Body of pancreas (tissue), 4 donors: ENCODE measurements around the gene CNTD1. TPM values are rescaled to one million over a fixed set of nuclear protein-coding genes. Genes with fewer than 3 reads are reported as not detected.

Experiments used
- ATAC-seq: fragments of 150-250 bp; one replicate; pipeline ENCODE4 v1.9.1; 2016
- DNase-seq, 4 donors: peaks; one replicate each; pipeline ENCODE4 v3.0.0-alpha.2; 2019
- H3K27ac ChIP-seq, 4 donors: fragments of 200-600 bp; sonication (generic); 1 replicate in 3 of 4; 2 replicates in 1 of 4; pipeline versions ENCODE4 v1.5.1 to v1.6.1; 2016 to 2019; ENCODE audit warnings: mild to moderate bottlenecking in 1 of 4, mixed read lengths in 1 of 4, moderate library complexity in 1 of 4
- H3K27me3 ChIP-seq, 2 donors: fragments of 200-600 bp; sonication (generic); one replicate each; pipeline ENCODE4 v1.6.0; 2016; ENCODE audit warnings: mild to moderate bottlenecking in 1 of 2
- H3K36me3 ChIP-seq, 2 donors: fragments of 200-600 bp; sonication (generic); replicated peaks in 1 of 2; 2 replicates each; pipeline ENCODE4 v1.5.1; 2016; ENCODE audit warnings: low read depth in 2 of 2; ENCODE audit not compliant: insufficient read depth in 1 of 2
- H3K4me1 ChIP-seq: fragments of 200-600 bp; sonication (generic); one replicate; pipeline ENCODE4 v1.6.0; 2016
- H3K4me3 ChIP-seq, 2 donors: fragments of 200-600 bp; sonication (generic); 1 replicate in 1 of 2; 2 replicates in 1 of 2; pipeline ENCODE4 v1.5.1; 2016 to 2019
- H3K9me3 ChIP-seq, 3 donors: fragments of 200-600 bp; sonication (generic); 1 replicate in 2 of 3; 2 replicates in 1 of 3; pipeline ENCODE4 v1.5.1; 2016
- POLR2A ChIP-seq, 3 donors: fragments of 450-650 bp; IDR thresholded peaks; one replicate each; pipeline ENCODE4 v1.6.1; 2016; ENCODE audit warnings: antibody characterized with exemption in 3 of 3, mild to moderate bottlenecking in 2 of 3
- WGBS, 2 donors: methylation state at CpG; one replicate each; pipeline ENCODE4 v1.1.5; 2017; 5-methylcytosine and 5-hydroxymethylcytosine counted together
- intact Hi-C: fragments of 100-400 bp; cut with DNase I; formaldehyde crosslinking; loops from one replicate; pipeline ENCODE4 v1.15.1; 2023
- total RNA-seq, 2 donors: library from RNA; depleted of rRNA; stranded (reverse); fragments of >200 nt; gene quantifications; one replicate each; pipeline ENCODE4 v1.1.0, GENCODE V29; 2016
- TF ChIP-seq, protein P1 (sequence below), 7 experiments: fragments of 450-650 bp in 4 of 7; fragments of 200-600 bp in 3 of 7; sonication (generic) in 3 of 7; IDR thresholded peaks; one replicate each; pipeline ENCODE4 v1.5.1; 2016 to 2019; ENCODE audit warnings: antibody characterized with exemption in 7 of 7

Gene CNTD1
- total RNA-seq, 2 donors from 2014 or later = not detected

DNA sequence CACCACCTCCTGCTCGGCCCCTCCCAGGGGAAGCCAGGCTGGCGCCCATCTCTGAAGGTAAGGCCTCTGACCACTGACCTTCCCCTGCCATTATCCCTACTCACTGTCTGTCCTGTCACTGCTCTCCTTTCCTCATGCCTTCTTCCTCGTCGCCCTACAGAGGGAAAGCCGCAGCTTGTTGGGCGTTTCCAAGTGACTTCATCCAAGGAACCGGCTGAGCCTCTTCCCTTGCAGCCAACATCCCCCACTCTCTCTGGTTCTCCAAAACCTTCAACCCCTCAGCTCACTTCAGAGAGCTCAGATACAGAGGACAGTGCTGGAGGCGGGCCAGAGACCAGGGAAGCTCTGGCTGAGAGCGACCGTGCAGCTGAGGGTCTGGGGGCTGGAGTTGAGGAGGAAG lies 3.2 kb upstream of the CNTD1 start:
- ATAC-seq (no peak), DNase-seq (no peak)
- intact Hi-C loops = no loop called here
- TF ChIP-seq POLR2A (IDR thresholded peaks at IDR 0.05) = no peak
- TF ChIP-seq, protein P1, sequence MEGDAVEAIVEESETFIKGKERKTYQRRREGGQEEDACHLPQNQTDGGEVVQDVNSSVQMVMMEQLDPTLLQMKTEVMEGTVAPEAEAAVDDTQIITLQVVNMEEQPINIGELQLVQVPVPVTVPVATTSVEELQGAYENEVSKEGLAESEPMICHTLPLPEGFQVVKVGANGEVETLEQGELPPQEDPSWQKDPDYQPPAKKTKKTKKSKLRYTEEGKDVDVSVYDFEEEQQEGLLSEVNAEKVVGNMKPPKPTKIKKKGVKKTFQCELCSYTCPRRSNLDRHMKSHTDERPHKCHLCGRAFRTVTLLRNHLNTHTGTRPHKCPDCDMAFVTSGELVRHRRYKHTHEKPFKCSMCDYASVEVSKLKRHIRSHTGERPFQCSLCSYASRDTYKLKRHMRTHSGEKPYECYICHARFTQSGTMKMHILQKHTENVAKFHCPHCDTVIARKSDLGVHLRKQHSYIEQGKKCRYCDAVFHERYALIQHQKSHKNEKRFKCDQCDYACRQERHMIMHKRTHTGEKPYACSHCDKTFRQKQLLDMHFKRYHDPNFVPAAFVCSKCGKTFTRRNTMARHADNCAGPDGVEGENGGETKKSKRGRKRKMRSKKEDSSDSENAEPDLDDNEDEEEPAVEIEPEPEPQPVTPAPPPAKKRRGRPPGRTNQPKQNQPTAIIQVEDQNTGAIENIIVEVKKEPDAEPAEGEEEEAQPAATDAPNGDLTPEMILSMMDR (IDR thresholded peaks at IDR 0.05) = no peak
- Histone ChIP-seq H3K27ac (no peak overlapping the region), H3K27me3 (no peaks in the 10 kb centered on the region), H3K4me1 (peaks cover 39% of the 10 kb centered on the region), H3K9me3 (no peaks in the 10 kb centered on the region), H3K4me3 (no peak overlapping the region), H3K36me3 (no peaks in the 10 kb centered on the region)
- 83 to 95% methylated on average over 10 of the region's 10 CpGs for WGBS, 2 donors

DNA sequence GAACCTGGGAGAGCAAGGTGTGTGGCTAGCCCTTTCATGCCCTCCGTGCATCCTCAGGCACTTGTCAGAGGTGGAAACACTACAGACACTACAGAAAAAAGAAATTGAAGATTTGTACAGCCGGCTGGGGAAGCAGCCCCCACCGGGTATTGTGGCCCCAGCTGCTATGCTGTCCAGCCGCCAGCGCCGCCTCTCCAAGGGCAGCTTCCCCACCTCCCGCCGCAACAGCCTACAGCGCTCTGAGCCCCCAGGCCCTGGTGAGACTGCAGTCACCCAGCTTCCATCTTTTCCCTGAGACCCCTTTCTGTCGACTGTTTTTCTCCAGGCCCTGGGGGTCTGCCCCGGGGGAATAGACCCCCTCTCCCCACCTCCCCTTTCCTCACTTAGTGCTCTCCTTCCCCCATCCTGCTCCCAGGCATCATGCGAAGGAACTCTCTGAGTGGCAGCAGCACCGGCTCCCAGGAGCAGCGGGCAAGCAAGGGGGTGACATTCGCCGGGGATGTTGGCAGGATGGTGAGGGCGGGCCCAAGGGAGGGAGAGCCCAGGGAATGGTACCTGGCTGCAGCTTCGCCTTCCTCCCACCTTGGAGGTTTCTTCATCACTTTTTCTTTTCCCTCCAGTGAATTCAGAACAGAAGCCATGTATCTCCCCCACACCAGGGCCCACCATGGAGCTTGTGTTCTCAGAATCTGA lies 2.4 kb upstream of the CNTD1 start:
- Histone ChIP-seq H3K9me3 (no peaks in the 10 kb centered on the region), H3K36me3 (no peaks in the 10 kb centered on the region), H3K27me3 (no peaks in the 10 kb centered on the region), H3K4me1 (peaks cover 39% of the 10 kb centered on the region), H3K27ac (peak overlapping the region in 3 of 4 donors; percentile 88 to 94 (median 91)), H3K4me3 (no peak overlapping the region)
- DNase-seq (no peak), ATAC-seq (no peak)
- TF ChIP-seq, protein P1 (IDR thresholded peaks at IDR 0.05) = no peak
- no peak for TF ChIP-seq POLR2A (IDR thresholded peaks at IDR 0.05)
- 79% methylated on average over 16 to 18 of the region's 18 CpGs for WGBS, 2 donors
- intact Hi-C loops = no loop called here

DNA sequence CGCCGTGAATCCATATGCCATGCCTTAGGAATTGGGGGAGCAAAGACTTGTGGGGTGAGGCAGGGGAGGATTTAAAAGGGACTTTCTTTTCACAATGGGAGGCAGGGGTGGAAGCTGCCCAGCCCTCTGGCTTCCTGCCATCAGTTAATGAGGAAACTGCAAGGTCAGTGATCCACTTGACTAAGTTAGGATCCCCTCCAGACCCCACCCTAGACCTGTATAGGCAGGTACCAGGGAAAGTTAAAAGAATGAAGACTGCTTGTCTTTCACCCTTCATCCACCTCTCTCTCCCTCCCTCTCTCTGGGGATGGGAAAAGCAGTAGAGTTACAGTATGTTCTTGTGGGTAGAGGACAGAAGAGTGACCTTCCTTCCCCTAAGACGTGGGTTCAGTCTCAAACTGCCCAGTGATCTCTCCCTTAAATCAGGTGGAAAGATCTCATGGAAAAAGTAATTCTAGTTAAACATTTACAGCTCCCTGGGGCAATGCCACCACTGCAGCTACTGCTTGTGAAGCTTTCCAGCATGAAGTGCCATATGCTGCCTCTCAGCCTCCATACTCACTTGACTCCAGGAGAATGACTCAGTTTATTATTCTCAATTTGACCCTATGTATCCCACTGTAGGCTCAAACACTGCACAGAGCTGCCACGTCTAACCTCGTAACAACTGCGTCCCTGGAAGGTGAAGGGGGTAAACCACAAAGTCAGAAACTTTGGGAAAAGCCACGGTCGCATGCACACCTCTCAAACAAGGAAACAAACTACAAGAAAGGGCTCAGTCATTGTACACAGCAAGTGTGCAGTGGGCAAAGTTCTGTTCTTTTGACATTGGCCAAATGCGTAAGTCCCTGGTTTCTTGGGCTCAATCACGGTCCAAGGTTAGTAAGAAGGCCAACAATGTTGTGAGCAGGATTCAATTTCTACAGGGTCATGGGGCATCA lies 1.3 kb upstream of the CNTD1 start:
- Histone ChIP-seq H3K27ac (peak overlapping the region; percentile 87 to 94 (median 90)), H3K4me3 (peak overlapping the region; percentile 68 to 87), H3K4me1 (peaks cover 39% of the 10 kb centered on the region), H3K27me3 (no peaks in the 10 kb centered on the region), H3K9me3 (no peaks in the 10 kb centered on the region), H3K36me3 (no peaks in the 10 kb centered on the region)
- intact Hi-C loops = no loop called here
- ATAC-seq (peak; percentile 78), DNase-seq (peak; percentile 67 to 85 (median 76))
- TF ChIP-seq POLR2A (IDR thresholded peaks at IDR 0.05) = peak; percentile 32 to 95 (median 90)
- TF ChIP-seq, protein P1 (IDR thresholded peaks at IDR 0.05) = no peak
- 18 to 29% methylated on average over 9 to 10 of the region's 10 CpGs for WGBS, 2 donors

DNA sequence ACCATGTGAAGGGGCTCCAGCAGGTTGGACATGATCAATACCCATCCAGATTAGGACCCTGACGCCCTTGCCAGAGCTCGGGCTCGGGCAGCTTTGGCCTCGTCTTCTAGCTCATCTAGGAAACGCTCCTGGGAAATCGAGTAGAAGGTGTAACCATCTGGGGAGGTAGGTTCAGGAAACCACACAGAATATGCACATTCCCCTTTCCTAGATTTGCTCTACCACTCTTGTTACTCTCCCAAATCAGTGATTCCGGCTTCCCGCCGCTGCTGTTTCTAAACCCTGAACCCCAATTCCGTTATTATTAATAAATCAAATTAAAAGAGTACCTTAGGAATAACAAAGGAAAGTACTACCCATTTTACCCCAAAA lies 664 bp upstream of the CNTD1 start:
- intact Hi-C loops = no loop called here
- Histone ChIP-seq H3K36me3 (no peaks in the 10 kb centered on the region), H3K4me1 (peaks cover 42% of the 10 kb centered on the region), H3K9me3 (no peaks in the 10 kb centered on the region), H3K27ac (peak overlapping the region; percentile 87 to 94 (median 90)), H3K27me3 (no peaks in the 10 kb centered on the region), H3K4me3 (peak overlapping the region; percentile 68 to 87)
- DNase-seq (no peak), ATAC-seq (peak; percentile 7)
- TF ChIP-seq, protein P1 (IDR thresholded peaks at IDR 0.05) = no peak
- TF ChIP-seq POLR2A (IDR thresholded peaks at IDR 0.05) = no peak
- WGBS, 2 donors = 3 to 4% methylated on average over 9 to 10 of the region's 10 CpGs
